HepG2 (cell line): ENCODE results near the gene NUP214.

Experiments
- BRCA1 ChIP-seq: sonication (generic); formaldehyde crosslinking; IDR thresholded peaks from 2 replicates; pipeline ENCODE4 v1.4.0; 2020; ENCODE audit warnings: missing genetic modification reagents
- JUNB ChIP-seq: sonication (generic); formaldehyde crosslinking; IDR thresholded peaks from 2 replicates; pipeline ENCODE4 v1.8.0; 2022; ENCODE audit warnings: missing genetic modification reagents, mild to moderate bottlenecking, borderline replicate concordance
- SPEN ChIP-seq: sonication (generic); formaldehyde crosslinking; IDR thresholded peaks from 2 replicates; pipeline ENCODE4 v1.5.1; 2020; ENCODE audit warnings: low read depth, mild to moderate bottlenecking, missing genetic modification reagents

DNA sequence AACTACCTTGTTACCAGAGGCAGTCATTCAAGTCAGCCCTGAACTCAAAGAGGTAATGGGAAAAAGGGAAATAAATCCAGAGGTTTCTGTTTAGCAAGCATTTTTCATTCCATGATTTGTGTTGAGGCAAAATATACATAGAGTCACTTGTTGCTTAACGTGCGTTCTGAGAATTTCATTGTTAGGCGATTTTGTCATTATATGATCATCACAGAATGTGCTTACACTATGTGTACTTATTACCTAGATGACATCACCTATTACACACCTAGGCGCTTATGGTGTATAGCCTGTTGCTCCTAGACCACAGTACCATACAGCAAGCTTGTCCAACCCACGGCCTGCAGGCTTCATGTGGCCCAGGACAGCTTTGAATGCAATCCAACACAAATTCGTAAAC, 36.2 kb downstream of the NUP214 start:
- TF ChIP-seq BRCA1: no peak
- no peak for TF ChIP-seq SPEN (CRISPR knock-in tag)
- no peak for TF ChIP-seq JUNB (CRISPR knock-in tag)
